Measurements from ENCODE around the gene NUDT3. TPM values are rescaled to one million over a fixed set of nuclear protein-coding genes. Genes with fewer than 3 reads are reported as not detected.

NUDT3 gene
- total RNA-seq, 1 experiment from 2014 or later = 25.2 TPM

- ChIA-PET POLR2A (no interaction called here), CTCF (no interaction called here), RAD21 (ENCODE audit: low non-redundant PET in 1 of 2, low total read pairs in 2 of 2, uncharacterized antibody in 2 of 2, unreplicated experiment in 2 of 2) (no interaction called here)
- H2AFZ ChIP-seq (ENCODE audit: low read depth, low read length, poor library complexity, severe bottlenecking) = no peak overlapping the region
- BruUV-seq (replicated peaks) = no TSS peak
- no peak overlapping the region for H3K4me2 ChIP-seq (ENCODE audit: low read length)
- H4K20me1 ChIP-seq (ENCODE audit: insufficient read depth) = peaks cover 18% of the 10 kb centered on the region; the same call in 1 of the 2 replicates
- no peaks in the 10 kb centered on the region for H3K9me3 ChIP-seq (ENCODE audit: control insufficient read depth in 1 of 2, insufficient read depth in 1 of 2, low read depth in 1 of 2, low read length in 2 of 2)
- peaks cover 46 to 65% of the 10 kb centered on the region in 2 experiments for H3K36me3 ChIP-seq (ENCODE audit: control insufficient read depth in 1 of 2, insufficient read depth in 2 of 2, low read length in 2 of 2)
- no peaks in the 10 kb centered on the region for H3K27me3 ChIP-seq (ENCODE audit: insufficient read depth, low read length)
- H3K27ac ChIP-seq (ENCODE audit: low read depth, low read length) = no peak overlapping the region
- H3K9ac ChIP-seq (ENCODE audit: low read length) = no peak overlapping the region
- DNase-seq (ENCODE audit: low read depth, low spot score) = no peak
- peaks cover 0 to 16% of the 10 kb centered on the region in 2 experiments; a peak in 2 of 4 replicates for H3K4me1 ChIP-seq (ENCODE audit: control insufficient read depth in 1 of 2, insufficient read depth in 2 of 2, low read length in 2 of 2)
- peaks cover 53% of the 10 kb centered on the region for H3K79me2 ChIP-seq (ENCODE audit: insufficient read depth, low read length)
- ATAC-seq = no peak
- H3K4me3 ChIP-seq (replicated peaks in 1 of 2; ENCODE audit: low read depth in 1 of 2, low read length in 2 of 2) = no peak overlapping the region
- intact Hi-C loops (cut with micrococcal nuclease) = no loop called here
- no peak for TF ChIP-seq MAX (IDR thresholded peaks at IDR 0.05)
- TF ChIP-seq SP1 (IDR thresholded peaks at IDR 0.05; ENCODE audit: low read depth) = no peak
- TF ChIP-seq FOSL1 (IDR thresholded peaks at IDR 0.05; ENCODE audit: low read depth) = no peak
- no peak for TF ChIP-seq RAD21 (IDR thresholded peaks at IDR 0.05; ENCODE audit: low read depth)
- no peak for TF ChIP-seq REST (IDR thresholded peaks at IDR 0.05; ENCODE audit: low read depth)
- TF ChIP-seq SIN3A (IDR thresholded peaks at IDR 0.05; ENCODE audit: low read depth) = no peak
- no peak for TF ChIP-seq JUND (IDR thresholded peaks at IDR 0.05)
- no peak for TF ChIP-seq CBX3 (IDR thresholded peaks at IDR 0.05; ENCODE audit: low read depth)
- no peak for TF ChIP-seq ZFX (IDR thresholded peaks at IDR 0.05)
- TF ChIP-seq CTCF (IDR thresholded peaks at IDR 0.05 in 2 of 3, conservative IDR thresholded peaks at IDR 0.05 in 1 of 3; ENCODE audit: borderline replicate concordance in 1 of 3, insufficient read depth in 1 of 3, low read depth in 2 of 3, low read length in 2 of 3) = no peak
- no peaks in the 10 kb centered on the region for H3K9me2 ChIP-seq (ENCODE audit: insufficient read depth)
Observed at GRCh38 chr6:34418367-34418766, 25.9 kb upstream of the NUDT3 start.

Data from HCT116 (cell line).